SK-N-SH (cell line): ENCODE results near the gene NOX4. TPM values are rescaled to one million over a fixed set of nuclear protein-coding genes. Genes with fewer than 3 reads are reported as not detected.
A peak's percentile ranks its signal among the peaks of the same experiment; 100 is the strongest.

Experiments
- CTCF ChIA-PET: fragments of 300-600, 350-600 bp; formaldehyde crosslinking; extraction: SDS; loops from one replicate; lab custom pipeline; 2021; lab: Yijun Ruan, JAX
- POLR2A ChIA-PET: fragments of 350-600 bp; sonication (Branson Sonifier 250); formaldehyde crosslinking; extraction: SDS; loops from one replicate; lab custom pipeline; 2020; ENCODE audit warnings: antibody characterized with exemption, inconsistent platforms; lab: Yijun Ruan, JAX
- DNase-seq: peaks from one replicate; pipeline ENCODE4 v3.0.0; 2012
- H2AFZ ChIP-seq: fragments of 200-600 bp; sonication (generic); 2 replicates; pipeline ENCODE4 v1.8.1; 2016; ENCODE audit warnings: antibody characterized with exemption, mild to moderate bottlenecking, low read depth
- H3F3A ChIP-seq: fragments of 200-600 bp; sonication (generic); replicated peaks from 2 replicates; pipeline ENCODE3; 2016; ENCODE audit warnings: antibody characterized with exemption, mild to moderate bottlenecking; ENCODE audit not compliant: insufficient read depth
- H3K27ac ChIP-seq, 2 experiments: fragments of 200-500 bp in 1 of 2; fragments of 200-600 bp in 1 of 2; sonication (Bioruptor generic) in 1 of 2; sonication (generic), shearing (Covaris generic) in 1 of 2; 2 replicates each; pipeline versions ENCODE4 v1.5.1 to v1.6.1; 2014 to 2016; ENCODE audit warnings: low read depth in 2 of 2, inconsistent platforms in 1 of 2, low read length in 1 of 2, mild to moderate bottlenecking in 1 of 2, mixed read lengths in 1 of 2
- H3K27me3 ChIP-seq: fragments of 200-600 bp; sonication (generic), shearing (Covaris generic); 2 replicates; pipeline ENCODE4 v1.6.1; 2016; ENCODE audit warnings: mixed run types; ENCODE audit not compliant: insufficient read depth
- H3K36me3 ChIP-seq, 2 experiments: fragments of 200-500 bp in 1 of 2; fragments of 200-600 bp in 1 of 2; sonication (Bioruptor generic) in 1 of 2; sonication (generic) in 1 of 2; replicated peaks in 1 of 2; 2 replicates each; pipeline versions ENCODE3 to v1.5.1; 2014 to 2016; ENCODE audit warnings: low read length in 1 of 2, mild to moderate bottlenecking in 1 of 2; ENCODE audit not compliant: insufficient read depth in 2 of 2, control insufficient read depth in 1 of 2
- H3K4me1 ChIP-seq, 2 experiments: fragments of 200-500 bp in 1 of 2; fragments of 200-600 bp in 1 of 2; sonication (Bioruptor generic) in 1 of 2; sonication (generic), shearing (Covaris generic) in 1 of 2; 2 replicates each; pipeline versions ENCODE4 v1.5.1 to v1.6.1; 2014 to 2016; ENCODE audit warnings: low read depth in 1 of 2, low read length in 1 of 2, mixed run types in 1 of 2; ENCODE audit not compliant: insufficient read depth in 2 of 2, control insufficient read depth in 1 of 2
- H3K4me2 ChIP-seq: fragments of 200-600 bp; sonication (generic), shearing (Covaris generic); 2 replicates; pipeline ENCODE4 v1.6.1; 2017; ENCODE audit warnings: mixed run types
- H3K4me3 ChIP-seq, 2 experiments: fragments of 200-500 bp in 1 of 2; fragments of 200-600 bp in 1 of 2; sonication (Bioruptor generic) in 1 of 2; sonication (generic), shearing (Covaris generic) in 1 of 2; 2 replicates each; pipeline versions ENCODE4 v1.5.1 to v1.8.1; 2014 to 2016; ENCODE audit warnings: low read depth in 2 of 2, inconsistent platforms in 1 of 2, low read length in 1 of 2, mild to moderate bottlenecking in 1 of 2, mixed read lengths in 1 of 2, moderate library complexity in 1 of 2
- H3K79me2 ChIP-seq: fragments of 200-600 bp; sonication (generic); 2 replicates; pipeline ENCODE4 v1.8.1; 2017; ENCODE audit warnings: mild to moderate bottlenecking; ENCODE audit not compliant: insufficient read depth
- H3K9ac ChIP-seq: fragments of 200-600 bp; sonication (generic); 2 replicates; pipeline ENCODE4 v1.6.1; 2017; ENCODE audit warnings: mixed run types
- H3K9me2 ChIP-seq: fragments of 200-600 bp; sonication (generic); 2 replicates; pipeline ENCODE4 v1.6.1; 2017; ENCODE audit warnings: mixed run types
- H3K9me3 ChIP-seq: fragments of 200-600 bp; sonication (generic); 2 replicates; pipeline ENCODE4 v1.6.1; 2017; ENCODE audit warnings: mixed run types, mild to moderate bottlenecking, moderate library complexity
- H4K20me1 ChIP-seq: fragments of 200-600 bp; sonication (generic); 2 replicates; pipeline ENCODE4 v1.6.1; 2017; ENCODE audit warnings: mild to moderate bottlenecking, mixed run types; ENCODE audit not compliant: insufficient read depth
- CHD2 ChIP-seq: fragments of 150-350 bp; IDR thresholded peaks from 2 replicates; pipeline ENCODE4 v1.6.1; 2018; ENCODE audit warnings: low read length; ENCODE audit not compliant: partially characterized antibody
- ELF1 ChIP-seq: IDR thresholded peaks from 2 replicates; pipeline ENCODE4 v1.4.0; 2012
- EP300 ChIP-seq, 2 experiments: IDR thresholded peaks; 2 replicates each; pipeline versions ENCODE4 v1.4.0 to v1.6.1; 2012; ENCODE audit warnings: borderline replicate concordance in 1 of 2, low read depth in 1 of 2, low read length in 1 of 2
- FOSL2 ChIP-seq: IDR thresholded peaks from 2 replicates; pipeline ENCODE4 v1.4.0; 2012; ENCODE audit warnings: low read depth, mild to moderate bottlenecking, moderate library complexity, borderline replicate concordance
- FOXM1 ChIP-seq: IDR thresholded peaks from 2 replicates; pipeline ENCODE4 v1.4.0; 2012; ENCODE audit warnings: low read depth, mild to moderate bottlenecking
- JUND ChIP-seq: IDR thresholded peaks from 2 replicates; pipeline ENCODE4 v1.4.0; 2012
- RCOR1 ChIP-seq: fragments of 150-350 bp; IDR thresholded peaks from 2 replicates; pipeline ENCODE4 v1.6.1; 2017; ENCODE audit warnings: antibody characterized with exemption, low read length
- RFX5 ChIP-seq: IDR thresholded peaks from 2 replicates; pipeline ENCODE4 v1.6.1; 2012; ENCODE audit warnings: mild to moderate bottlenecking, improper control_type of control experiment, low read length
- TAF1 ChIP-seq: IDR thresholded peaks from 2 replicates; pipeline ENCODE4 v1.6.1; 2012; ENCODE audit warnings: low read depth, mild to moderate bottlenecking, low read length, moderate library complexity, borderline replicate concordance
- TCF12 ChIP-seq: IDR thresholded peaks from 2 replicates; pipeline ENCODE4 v1.4.0; 2012
- WGBS: methylation state at CpG from one replicate; pipeline ENCODE4 v1.1.6; 2017; ENCODE audit warnings: low lambda C conversion rate; 5-methylcytosine and 5-hydroxymethylcytosine counted together
- polyA plus RNA-seq, 3 experiments: library from polyadenylated mRNA; depleted of rRNA; stranded (reverse); fragments of >200 nt; gene quantifications; 2 replicates each; pipeline ENCODE4 v1.2.3, GENCODE V29; 2012
- TF ChIP-seq, protein P1 (sequence below): IDR thresholded peaks from 2 replicates; pipeline ENCODE4 v1.6.1; 2012; ENCODE audit warnings: mild to moderate bottlenecking, low read depth, low read length, moderate library complexity
- TF ChIP-seq, protein P2 (sequence below): IDR thresholded peaks from 2 replicates; pipeline ENCODE4 v1.4.0; 2012; ENCODE audit warnings: low read depth, borderline replicate concordance
- TF ChIP-seq, protein P3 (sequence below): IDR thresholded peaks from 2 replicates; pipeline ENCODE4 v1.4.0; 2012; ENCODE audit warnings: low read depth
- TF ChIP-seq, protein P4 (sequence below): IDR thresholded peaks from 2 replicates; pipeline ENCODE4; 2012

NOX4 gene
- polyA plus RNA-seq, 1 of the 3 experiments (the other 2 are of a cell fraction) = 2.2 TPM

DNA sequence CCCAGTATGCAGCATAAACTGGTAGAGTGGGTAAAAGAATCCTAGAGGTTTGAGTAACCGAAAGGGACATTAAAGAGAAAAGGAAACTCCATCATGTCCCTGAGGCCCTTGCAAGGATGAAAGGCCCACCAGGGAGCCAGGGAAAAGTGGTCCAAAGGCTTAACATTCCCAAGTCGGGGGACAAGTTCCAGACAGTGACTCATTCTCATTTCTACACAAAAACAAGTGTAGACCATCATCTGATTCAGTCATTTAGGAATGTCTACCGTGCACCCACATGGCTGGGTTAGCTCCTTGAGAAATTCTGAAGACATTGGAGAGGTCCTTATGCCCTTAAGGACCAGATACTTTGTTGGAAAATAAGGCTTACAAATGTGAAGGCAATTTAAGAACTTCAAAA lies 4.8 kb upstream of the NOX4 start:
- Histone ChIP-seq H3K9me2 (no peaks in the 10 kb centered on the region), H3K9me3 (no peaks in the 10 kb centered on the region), H3K9ac (no peak overlapping the region), H3F3A (peaks cover 16% of the 10 kb centered on the region), H3K4me2 (no peak overlapping the region; the same call in 1 of the 2 replicates), H3K79me2 (no peaks in the 10 kb centered on the region), H3K4me3 (no peak overlapping the region), H3K27ac (peak overlapping the region in 1 of 2 experiments; percentile 65; a peak in 2 of 4 replicates), H3K27me3 (no peaks in the 10 kb centered on the region), H3K36me3 (no peaks in the 10 kb centered on the region), H2AFZ (peak overlapping the region; percentile 44; the same call in 1 of the 2 replicates), H3K4me1 (peaks cover 0 to 7% of the 10 kb centered on the region in 2 experiments; a peak in 2 of 4 replicates), H4K20me1 (no peaks in the 10 kb centered on the region)
- TF ChIP-seq EP300 (IDR thresholded peaks at IDR 0.05; ENCODE audit: borderline replicate concordance in 1 of 2, low read depth in 1 of 2, low read length in 1 of 2) = peak in 1 of 2 experiments; percentile 26; a peak in 1 of 4 replicates
- TF ChIP-seq, protein P1, sequence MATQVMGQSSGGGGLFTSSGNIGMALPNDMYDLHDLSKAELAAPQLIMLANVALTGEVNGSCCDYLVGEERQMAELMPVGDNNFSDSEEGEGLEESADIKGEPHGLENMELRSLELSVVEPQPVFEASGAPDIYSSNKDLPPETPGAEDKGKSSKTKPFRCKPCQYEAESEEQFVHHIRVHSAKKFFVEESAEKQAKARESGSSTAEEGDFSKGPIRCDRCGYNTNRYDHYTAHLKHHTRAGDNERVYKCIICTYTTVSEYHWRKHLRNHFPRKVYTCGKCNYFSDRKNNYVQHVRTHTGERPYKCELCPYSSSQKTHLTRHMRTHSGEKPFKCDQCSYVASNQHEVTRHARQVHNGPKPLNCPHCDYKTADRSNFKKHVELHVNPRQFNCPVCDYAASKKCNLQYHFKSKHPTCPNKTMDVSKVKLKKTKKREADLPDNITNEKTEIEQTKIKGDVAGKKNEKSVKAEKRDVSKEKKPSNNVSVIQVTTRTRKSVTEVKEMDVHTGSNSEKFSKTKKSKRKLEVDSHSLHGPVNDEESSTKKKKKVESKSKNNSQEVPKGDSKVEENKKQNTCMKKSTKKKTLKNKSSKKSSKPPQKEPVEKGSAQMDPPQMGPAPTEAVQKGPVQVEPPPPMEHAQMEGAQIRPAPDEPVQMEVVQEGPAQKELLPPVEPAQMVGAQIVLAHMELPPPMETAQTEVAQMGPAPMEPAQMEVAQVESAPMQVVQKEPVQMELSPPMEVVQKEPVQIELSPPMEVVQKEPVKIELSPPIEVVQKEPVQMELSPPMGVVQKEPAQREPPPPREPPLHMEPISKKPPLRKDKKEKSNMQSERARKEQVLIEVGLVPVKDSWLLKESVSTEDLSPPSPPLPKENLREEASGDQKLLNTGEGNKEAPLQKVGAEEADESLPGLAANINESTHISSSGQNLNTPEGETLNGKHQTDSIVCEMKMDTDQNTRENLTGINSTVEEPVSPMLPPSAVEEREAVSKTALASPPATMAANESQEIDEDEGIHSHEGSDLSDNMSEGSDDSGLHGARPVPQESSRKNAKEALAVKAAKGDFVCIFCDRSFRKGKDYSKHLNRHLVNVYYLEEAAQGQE = no peak
- peak; percentile 69 for TF ChIP-seq TCF12
- no peak for TF ChIP-seq FOXM1
- TF ChIP-seq, protein P2, sequence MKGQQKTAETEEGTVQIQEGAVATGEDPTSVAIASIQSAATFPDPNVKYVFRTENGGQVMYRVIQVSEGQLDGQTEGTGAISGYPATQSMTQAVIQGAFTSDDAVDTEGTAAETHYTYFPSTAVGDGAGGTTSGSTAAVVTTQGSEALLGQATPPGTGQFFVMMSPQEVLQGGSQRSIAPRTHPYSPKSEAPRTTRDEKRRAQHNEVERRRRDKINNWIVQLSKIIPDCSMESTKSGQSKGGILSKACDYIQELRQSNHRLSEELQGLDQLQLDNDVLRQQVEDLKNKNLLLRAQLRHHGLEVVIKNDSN = no peak
- TF ChIP-seq, protein P3, sequence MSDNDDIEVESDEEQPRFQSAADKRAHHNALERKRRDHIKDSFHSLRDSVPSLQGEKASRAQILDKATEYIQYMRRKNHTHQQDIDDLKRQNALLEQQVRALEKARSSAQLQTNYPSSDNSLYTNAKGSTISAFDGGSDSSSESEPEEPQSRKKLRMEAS = 0 out of 2 replicates have a peak, but pooled peaks have one; percentile 34
- no peak for TF ChIP-seq ELF1
- TF ChIP-seq RCOR1 = no peak
- TF ChIP-seq JUND = peak; percentile 66
- no peak for TF ChIP-seq RFX5
- no peak for TF ChIP-seq CHD2
- peak; percentile 80 for TF ChIP-seq FOSL2
- TF ChIP-seq TAF1 = no peak
- TF ChIP-seq, protein P4, sequence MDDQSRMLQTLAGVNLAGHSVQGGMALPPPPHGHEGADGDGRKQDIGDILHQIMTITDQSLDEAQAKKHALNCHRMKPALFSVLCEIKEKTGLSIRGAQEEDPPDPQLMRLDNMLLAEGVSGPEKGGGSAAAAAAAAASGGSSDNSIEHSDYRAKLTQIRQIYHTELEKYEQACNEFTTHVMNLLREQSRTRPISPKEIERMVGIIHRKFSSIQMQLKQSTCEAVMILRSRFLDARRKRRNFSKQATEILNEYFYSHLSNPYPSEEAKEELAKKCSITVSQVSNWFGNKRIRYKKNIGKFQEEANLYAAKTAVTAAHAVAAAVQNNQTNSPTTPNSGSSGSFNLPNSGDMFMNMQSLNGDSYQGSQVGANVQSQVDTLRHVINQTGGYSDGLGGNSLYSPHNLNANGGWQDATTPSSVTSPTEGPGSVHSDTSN = 0 out of 2 replicates have a peak, but pooled peaks have one; percentile 11
- ChIA-PET POLR2A (no interaction called here), CTCF (no interaction called here)
- DNase-seq = no peak
- 18% methylated on average over 3 of the region's 3 CpGs for WGBS
